HG03175 (cell line): ENCODE measurements around the gene SLC16A3.
"Not testable (repeated sequence)": the region's sequence is repeated elsewhere in the genome, so short reads cannot be mapped to it uniquely, and the experiment has no call there.

Experiments
- ATAC-seq: cut with Tn5 transposase; IDR thresholded peaks from one replicate; pipeline ENCODE4 v1.9.1; 2021; ENCODE audit warnings: mild to moderate bottlenecking, moderate library complexity; ENCODE audit not compliant: unreplicated experiment

SLC16A3 gene

GRCh38 chr17:82259972-82260961, 31.4 kb downstream of the SLC16A3 start:
- ATAC-seq = not testable (repeated sequence)

- no peak for ATAC-seq
Measured at GRCh38 chr17:82262344-82262743, 33.5 kb downstream of the SLC16A3 start.

DNA sequence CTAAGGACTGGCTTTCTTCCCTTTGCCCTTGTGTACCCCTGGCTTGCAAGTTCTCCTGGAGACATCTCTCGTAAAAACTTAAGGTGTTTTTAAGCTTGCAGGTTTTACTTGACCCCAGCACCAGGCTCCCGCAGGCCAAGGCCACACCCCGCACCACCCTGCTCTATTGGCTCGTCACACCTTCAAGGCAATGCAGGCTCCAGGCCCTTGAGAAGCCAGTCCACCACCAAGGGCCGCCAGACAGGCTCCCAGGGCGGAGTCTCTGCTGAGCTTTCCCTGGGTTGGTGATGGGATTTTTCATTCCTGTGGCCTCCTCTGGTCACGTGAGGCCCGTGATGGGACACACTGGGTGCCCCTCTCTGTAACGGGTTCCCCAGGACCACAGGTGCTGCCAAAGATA, 34.8 kb downstream of the SLC16A3 start:
- no peak for ATAC-seq

DNA sequence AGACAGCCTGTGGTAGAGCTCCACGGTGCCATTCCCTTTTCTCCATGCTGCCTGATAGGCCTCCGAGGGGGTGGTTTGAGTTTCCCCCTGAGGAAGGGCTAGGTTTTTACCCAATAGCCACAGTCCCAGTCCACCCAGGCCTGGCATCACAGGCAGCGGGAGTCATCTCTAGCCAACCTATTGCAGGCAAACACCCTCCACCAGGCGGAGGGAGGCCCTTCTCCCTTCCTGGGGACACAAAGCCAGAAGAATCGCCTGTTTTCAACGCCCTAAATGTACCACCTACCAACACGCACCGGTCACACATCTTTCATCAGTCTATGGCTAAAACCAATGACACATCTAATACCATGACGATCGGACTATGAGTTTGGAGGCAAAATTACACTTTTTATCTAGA, 37.3 kb downstream of the SLC16A3 start:
- no peak for ATAC-seq

DNA sequence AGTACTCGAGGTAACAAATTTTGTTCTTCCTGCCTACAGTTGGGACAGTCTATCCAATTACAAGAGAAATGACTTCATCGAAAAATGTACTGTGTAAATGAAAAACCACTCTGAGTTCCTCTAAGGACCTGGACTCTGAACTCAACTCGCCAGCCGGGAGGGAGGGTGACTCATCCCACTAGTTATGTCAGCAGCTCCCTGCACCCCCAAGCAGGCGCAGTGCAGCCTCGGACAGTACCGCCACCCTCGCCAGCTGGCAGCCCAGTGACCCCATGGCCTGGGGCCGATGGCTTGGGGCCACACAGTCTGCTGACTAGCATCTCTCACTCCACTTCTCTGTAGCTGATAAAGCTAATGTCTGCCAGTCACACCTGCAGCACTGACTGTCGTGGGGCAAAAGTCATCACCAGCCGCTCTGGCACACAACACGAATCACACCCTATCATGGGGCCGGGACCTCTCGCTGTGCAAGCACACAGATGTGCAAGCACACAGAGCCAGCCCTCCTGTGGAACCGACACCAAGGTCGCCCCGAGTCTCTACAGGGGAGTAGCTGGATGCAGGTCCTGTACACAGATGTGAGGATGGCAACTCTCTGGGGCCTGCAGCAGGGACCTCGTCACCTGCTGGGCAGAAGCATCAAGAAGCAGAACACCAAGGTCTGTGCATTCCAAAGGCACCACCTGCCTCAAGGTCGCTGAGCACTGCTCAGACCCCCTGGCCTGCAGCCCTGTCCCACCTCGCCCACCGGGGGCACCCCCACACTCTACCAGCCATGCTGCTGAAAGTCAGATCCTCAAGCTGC, 38.9 kb downstream of the SLC16A3 start:
- no peak for ATAC-seq

- ATAC-seq = no peak
Measured at GRCh38 chr17:82269138-82269881, 40.5 kb downstream of the SLC16A3 start.

DNA sequence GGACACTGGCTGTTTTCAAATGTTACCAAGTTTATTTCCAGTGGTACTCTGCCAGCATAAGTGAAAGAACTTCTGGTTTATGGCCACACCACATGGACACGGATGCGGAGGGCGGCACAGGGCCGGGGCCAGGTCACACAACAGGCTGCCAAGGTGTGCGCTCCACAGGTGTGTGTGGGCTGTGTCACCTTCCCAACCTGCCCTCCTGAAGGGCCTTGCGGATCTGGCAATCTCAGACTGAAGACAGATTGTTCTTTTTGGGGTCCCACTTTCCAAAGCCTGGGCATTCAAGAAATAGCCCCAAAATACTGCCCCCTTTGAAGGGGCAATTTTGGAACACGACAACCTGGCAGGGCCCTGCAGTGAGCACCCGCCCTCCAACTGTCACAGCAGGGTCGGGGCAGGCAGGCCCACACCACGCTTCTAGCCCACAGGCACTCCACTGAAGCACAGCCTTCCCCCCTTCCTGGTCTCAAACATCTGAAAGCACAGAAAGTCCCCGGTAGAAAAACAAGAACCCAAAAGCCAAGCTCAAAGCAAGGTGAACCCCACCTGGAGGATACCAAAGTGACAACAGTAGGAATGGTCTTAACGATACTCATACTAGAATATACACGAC, 41.1 kb downstream of the SLC16A3 start:
- no peak for ATAC-seq

GRCh38 chr17:82270651-82271050, 41.8 kb downstream of the SLC16A3 start:
- no peak for ATAC-seq

- no peak for ATAC-seq
Measured at GRCh38 chr17:82271401-82271800, 42.6 kb downstream of the SLC16A3 start.

DNA sequence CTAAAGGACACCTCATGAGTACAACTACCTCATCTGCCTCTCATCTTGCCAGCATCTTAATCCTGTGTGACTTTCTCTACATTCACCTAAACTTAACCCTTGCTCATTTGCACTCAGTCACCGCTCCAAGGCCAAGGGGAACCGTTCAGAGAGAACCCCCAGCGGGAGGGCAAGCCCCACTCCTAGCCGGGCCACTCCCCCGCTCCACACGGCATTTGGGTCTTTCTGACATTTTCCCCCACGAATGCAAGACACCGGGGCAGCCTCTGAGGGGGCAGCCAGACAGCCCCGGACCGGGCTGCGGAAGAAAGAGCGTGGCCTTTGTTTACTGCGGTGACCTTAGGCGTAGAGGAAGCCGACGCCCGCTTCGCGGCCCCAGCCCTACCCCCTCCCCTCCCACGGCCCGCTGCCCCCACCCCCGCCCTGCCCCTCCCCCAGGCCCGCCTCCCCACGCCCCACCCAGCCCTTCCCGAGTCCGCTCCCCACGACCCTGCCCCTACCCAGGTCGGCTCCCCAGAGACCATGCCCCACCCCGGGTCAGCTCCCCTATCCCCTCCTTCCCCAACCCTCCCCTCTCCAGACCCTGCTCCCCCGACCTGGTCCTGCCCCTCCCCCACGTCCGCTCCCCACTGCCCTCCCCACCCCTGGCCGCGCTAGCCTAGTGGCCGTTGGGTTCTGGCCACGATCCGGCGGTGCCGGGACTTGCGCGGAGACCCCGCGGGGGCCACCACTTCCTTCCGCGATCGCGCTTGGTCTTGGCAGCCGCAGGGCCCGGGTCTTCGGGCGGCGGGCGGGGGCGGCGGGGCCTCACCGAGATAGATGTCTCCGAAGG, 43.9 kb downstream of the SLC16A3 start:
- ATAC-seq = no peak

- ATAC-seq = peak; percentile 82
Measured at GRCh38 chr17:82273327-82274133, 44.7 kb downstream of the SLC16A3 start, which contains the start of gene CSNK1D. Gene CSNK1D (minus strand): TSS chr17:82273700. CDS start chr17:82273381, 319 bp downstream.

DNA sequence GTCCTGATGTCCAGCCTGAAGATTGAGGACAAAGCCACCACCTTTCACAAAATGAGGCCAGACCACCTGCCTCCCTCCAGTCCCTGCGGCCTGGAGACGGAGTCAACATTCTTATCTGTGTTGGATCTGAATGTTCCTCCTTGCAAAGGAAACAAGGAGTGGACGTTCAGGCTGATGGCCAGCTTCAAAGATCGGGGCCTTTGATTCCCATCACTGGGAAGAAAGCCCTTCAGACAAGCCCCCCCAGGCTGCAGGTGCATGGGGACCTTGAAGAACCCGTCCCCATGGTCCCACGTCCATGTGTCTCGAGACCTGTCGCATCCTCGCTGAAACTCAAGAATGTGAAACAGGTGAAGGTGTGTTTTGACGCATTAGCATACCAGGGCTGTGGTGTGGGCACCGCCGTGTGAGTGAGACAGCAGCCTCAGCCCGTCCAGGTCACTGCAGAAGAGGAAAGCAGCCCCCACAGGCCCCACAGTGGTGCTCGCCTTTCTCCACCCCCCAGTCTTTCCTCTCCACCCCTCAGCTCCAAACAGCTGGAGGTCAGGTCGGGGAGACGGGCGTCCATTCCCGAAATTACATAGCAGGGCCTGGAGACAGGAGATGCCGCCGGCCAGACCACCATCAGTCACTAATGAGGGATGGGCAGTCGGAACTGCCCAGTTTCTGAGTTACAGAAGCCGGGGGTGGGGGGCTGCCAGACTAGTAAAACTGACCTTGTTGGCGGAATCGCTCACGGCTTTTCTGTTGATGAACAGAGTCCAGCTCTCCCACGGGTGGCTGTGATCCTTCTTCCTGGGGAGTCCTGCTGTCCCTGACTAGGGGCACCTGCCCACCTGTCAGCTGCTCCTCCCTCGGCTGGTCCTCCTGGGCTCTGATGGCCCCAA, 45.5 kb downstream of the SLC16A3 start:
- ATAC-seq = no peak

DNA sequence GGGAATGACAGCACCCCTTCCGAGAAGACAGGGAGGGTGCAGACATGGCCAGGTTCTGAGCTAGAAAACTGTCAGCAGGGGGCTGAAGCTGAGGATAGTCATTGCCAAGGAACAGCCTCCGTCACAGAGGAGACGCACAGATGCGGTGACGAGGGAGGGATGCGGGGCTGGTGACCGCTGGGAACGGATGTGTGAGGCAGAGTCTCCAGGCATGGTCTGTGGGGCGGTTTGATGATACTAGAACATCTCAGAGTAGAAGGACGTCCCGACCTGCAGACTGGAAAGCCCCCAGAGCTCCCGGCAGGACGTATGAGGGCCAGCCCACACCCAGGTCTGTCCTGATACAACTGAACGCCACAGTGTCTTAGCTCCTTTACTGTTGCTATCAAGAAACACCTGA, 46.5 kb downstream of the SLC16A3 start:
- no peak for ATAC-seq

DNA sequence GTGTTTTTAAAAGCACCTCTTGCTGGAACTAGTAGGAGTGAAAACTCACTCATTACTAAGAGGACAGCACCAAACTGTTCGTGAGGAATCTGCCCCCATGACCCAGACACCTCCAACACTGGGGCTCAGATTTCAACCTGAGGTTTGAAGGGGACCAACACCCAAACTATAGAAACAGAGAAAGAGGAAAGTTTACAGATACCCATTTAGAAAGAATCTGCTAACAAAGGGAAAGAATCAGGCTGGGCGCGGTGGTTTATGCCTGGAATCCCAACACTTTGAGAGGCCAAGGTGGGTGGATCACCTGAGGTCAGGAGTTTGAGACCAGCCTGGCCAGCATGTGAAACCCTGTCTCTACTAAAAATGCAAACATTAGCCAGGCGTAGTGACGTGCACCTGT, 48.1 kb downstream of the SLC16A3 start:
- no peak for ATAC-seq

- ATAC-seq = no peak
Measured at GRCh38 chr17:82277851-82278250, 49.0 kb downstream of the SLC16A3 start.

GRCh38 chr17:82278308-82278707, 49.5 kb downstream of the SLC16A3 start:
- ATAC-seq = no peak

DNA sequence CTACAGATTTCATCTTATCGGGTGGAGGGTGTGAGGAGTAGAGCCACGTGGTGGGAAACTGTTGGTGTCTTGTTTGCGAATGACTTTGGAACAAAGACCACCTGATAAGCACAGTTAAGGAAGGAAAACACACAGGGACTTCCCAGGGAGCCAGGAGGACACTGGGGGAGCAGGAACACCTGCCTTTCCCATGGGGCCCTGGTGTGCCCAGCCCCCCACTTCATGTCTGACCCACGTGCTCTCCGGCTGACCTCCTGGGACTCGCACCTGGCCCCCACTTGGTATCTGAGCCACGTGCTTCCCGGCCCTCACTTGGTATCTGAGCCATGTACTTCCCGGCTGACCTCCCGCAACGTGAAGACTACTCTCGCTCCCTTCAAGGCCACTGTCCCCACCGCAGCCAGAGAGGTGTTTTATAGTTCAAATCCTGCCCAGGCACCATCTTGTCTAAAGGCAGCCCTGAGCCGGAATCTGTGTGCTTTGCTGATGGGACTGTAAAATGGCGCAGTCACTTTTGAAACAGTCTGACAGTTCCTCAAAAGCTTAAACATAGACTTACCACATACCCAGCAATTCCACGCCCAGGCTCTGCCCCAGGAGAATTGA, 50.0 kb downstream of the SLC16A3 start:
- ATAC-seq = no peak
